ENCODE data around the gene ZNF232. TPM values are rescaled to one million over a fixed set of nuclear protein-coding genes. Genes with fewer than 3 reads are reported as not detected.
A peak's percentile ranks its signal among the peaks of the same experiment; 100 is the strongest.
"Not testable (repeated sequence)": the region's sequence is repeated elsewhere in the genome, so short reads cannot be mapped to it uniquely, and the experiment has no call there.

The ZNF232 gene
- total and polyA plus RNA-seq, 2 donors (not counting 1 experiment from before 2014, with no cell fraction given) = 9.9 to 17.4 TPM

GRCh38 chr17:5127910-5128309, 16.2 kb upstream of the ZNF232 start:
- peaks cover 0 to 5% of the 10 kb centered on the region in 2 donors for H3K4me1 ChIP-seq (ENCODE audit: control insufficient read depth in 2 of 2, insufficient read depth in 2 of 2, low read length in 2 of 2)
- peaks cover 0 to 11% (median 4%) of the 10 kb centered on the region in 4 experiments for H3K27me3 ChIP-seq (replicated peaks in 1 of 4; ENCODE audit: control extremely low read depth in 1 of 4, control insufficient read depth in 3 of 4, insufficient read depth in 4 of 4, low read length in 3 of 4)
- no peak overlapping the region for H3K27ac Mint-ChIP-seq
- H3K79me2 ChIP-seq (ENCODE audit: control insufficient read depth, insufficient read depth, low read length) = no peaks in the 10 kb centered on the region
- DNase-seq (no peak), ATAC-seq (ENCODE audit: low read depth) (no peak)
- no peak overlapping the region for H3K27ac ChIP-seq (ENCODE audit: low read length in 2 of 2)
- no peaks in the 10 kb centered on the region for H3K9me3 Mint-ChIP-seq (ENCODE audit: insufficient read depth)
- H3K4me1 Mint-ChIP-seq = peaks cover 4% of the 10 kb centered on the region
- ChIA-PET CTCF (interaction anchor here (0.6 kb wide), 1 partner anchor 49 kb away, joined by 3 read pairs; no protein-coding TSS in a partner anchor), POLR2A (no interaction called here)
- no peak overlapping the region for H3K4me2 ChIP-seq (replicated peaks; ENCODE audit: low read depth, low read length, poor library complexity, severe bottlenecking)
- TF ChIP-seq EZH2 (IDR thresholded peaks at IDR 0.05; ENCODE audit: borderline replicate concordance, insufficient read depth, low read depth, low read length, poor library complexity, severe bottlenecking) = no peak
- TF ChIP-seq CTCF (IDR thresholded peaks at IDR 0.05) = no peak
- no peak overlapping the region for H3K9ac ChIP-seq (ENCODE audit: low read length)
- no peaks in the 10 kb centered on the region for H4K20me1 ChIP-seq (ENCODE audit: control insufficient read depth, insufficient read depth, low read length, poor library complexity, severe bottlenecking)
- H3K4me3 Mint-ChIP-seq = no peak overlapping the region
- H3K36me3 ChIP-seq (replicated peaks in 1 of 2; ENCODE audit: control extremely low read depth in 1 of 2, control insufficient read depth in 1 of 2, extremely low read depth in 1 of 2, insufficient read depth in 2 of 2, low read length in 1 of 2) = no peaks in the 10 kb centered on the region
- WGBS (ENCODE audit: insufficient coverage) = 88% methylated on average over 3 of the region's 4 CpGs
- H3K9me3 ChIP-seq (ENCODE audit: control extremely low read depth in 1 of 3, control insufficient read depth in 2 of 3, insufficient read depth in 1 of 3, low read length in 2 of 3) = peaks cover 0 to 6% (median 0%) of the 10 kb centered on the region in 3 donors
- peaks cover 23% of the 10 kb centered on the region for H3K27me3 Mint-ChIP-seq
- intact Hi-C loops (cut with micrococcal nuclease) = no loop called here
- H3K4me3 ChIP-seq (ENCODE audit: control extremely low read depth in 1 of 5, extremely low read depth in 1 of 5, insufficient read depth in 1 of 5, low read depth in 2 of 5, low read length in 4 of 5) = no peak overlapping the region
- no peak overlapping the region for H2AFZ ChIP-seq (ENCODE audit: insufficient read depth, low read depth, low read length, poor library complexity, severe bottlenecking)

- DNase-seq (no peak), ATAC-seq (ENCODE audit: low read depth) (no peak)
- TF ChIP-seq EZH2 (IDR thresholded peaks at IDR 0.05; ENCODE audit: borderline replicate concordance, insufficient read depth, low read depth, low read length, poor library complexity, severe bottlenecking) (no peak), CTCF (IDR thresholded peaks at IDR 0.05) (no peak)
- H3K4me3 ChIP-seq (ENCODE audit: control extremely low read depth in 1 of 5, extremely low read depth in 1 of 5, insufficient read depth in 1 of 5, low read depth in 2 of 5, low read length in 4 of 5) = no peak overlapping the region
- H4K20me1 ChIP-seq (ENCODE audit: control insufficient read depth, insufficient read depth, low read length, poor library complexity, severe bottlenecking) = no peaks in the 10 kb centered on the region
- Mint-ChIP-seq H3K4me1 (peaks cover 8% of the 10 kb centered on the region), H3K4me3 (no peak overlapping the region), H3K9me3 (ENCODE audit: insufficient read depth) (no peaks in the 10 kb centered on the region), H3K27ac (peak overlapping the region; percentile 3), H3K27me3 (peaks cover 26% of the 10 kb centered on the region)
- intact Hi-C loops (cut with micrococcal nuclease) = no loop called here
- no peak overlapping the region for H3K27ac ChIP-seq (ENCODE audit: low read length in 2 of 2)
- H3K27me3 ChIP-seq (replicated peaks in 1 of 4; ENCODE audit: control extremely low read depth in 1 of 4, control insufficient read depth in 3 of 4, insufficient read depth in 4 of 4, low read length in 3 of 4) = peaks cover 0 to 16% (median 7%) of the 10 kb centered on the region in 4 experiments
- no peak overlapping the region for H3K4me2 ChIP-seq (replicated peaks; ENCODE audit: low read depth, low read length, poor library complexity, severe bottlenecking)
- ChIA-PET POLR2A (no interaction called here), CTCF (no interaction called here)
- peaks cover 7 to 10% of the 10 kb centered on the region in 2 donors for H3K4me1 ChIP-seq (ENCODE audit: control insufficient read depth in 2 of 2, insufficient read depth in 2 of 2, low read length in 2 of 2)
- 86% methylated on average over 8 of the region's 17 CpGs for WGBS (ENCODE audit: insufficient coverage)
- no peaks in the 10 kb centered on the region for H3K79me2 ChIP-seq (ENCODE audit: control insufficient read depth, insufficient read depth, low read length)
- H3K9ac ChIP-seq (ENCODE audit: low read length) = no peak overlapping the region
- H3K36me3 ChIP-seq (replicated peaks in 1 of 2; ENCODE audit: control extremely low read depth in 1 of 2, control insufficient read depth in 1 of 2, extremely low read depth in 1 of 2, insufficient read depth in 2 of 2, low read length in 1 of 2) = no peaks in the 10 kb centered on the region
- no peak overlapping the region for H2AFZ ChIP-seq (ENCODE audit: insufficient read depth, low read depth, low read length, poor library complexity, severe bottlenecking)
- H3K9me3 ChIP-seq (ENCODE audit: control extremely low read depth in 1 of 3, control insufficient read depth in 2 of 3, insufficient read depth in 1 of 3, low read length in 2 of 3) = peaks cover 0 to 9% (median 0%) of the 10 kb centered on the region in 3 donors
Measured at GRCh38 chr17:5126719-5127488, 15.2 kb upstream of the ZNF232 start.

- H3K9me3 Mint-ChIP-seq (ENCODE audit: insufficient read depth); H3K9ac ChIP-seq (ENCODE audit: low read length); H2AFZ ChIP-seq (ENCODE audit: insufficient read depth, low read depth, low read length, poor library complexity, severe bottlenecking); H3K4me1 ChIP-seq (ENCODE audit: control insufficient read depth in 2 of 2, insufficient read depth in 2 of 2, low read length in 2 of 2); H3K4me2 ChIP-seq (replicated peaks; ENCODE audit: low read depth, low read length, poor library complexity, severe bottlenecking); DNase-seq; H3K4me3 ChIP-seq (ENCODE audit: control extremely low read depth in 1 of 5, extremely low read depth in 1 of 5, insufficient read depth in 1 of 5, low read depth in 2 of 5, low read length in 4 of 5); POLR2A ChIA-PET; H4K20me1 ChIP-seq (ENCODE audit: control insufficient read depth, insufficient read depth, low read length, poor library complexity, severe bottlenecking); intact Hi-C loops (cut with micrococcal nuclease); H3K9me3 ChIP-seq (ENCODE audit: control extremely low read depth in 1 of 3, control insufficient read depth in 2 of 3, insufficient read depth in 1 of 3, low read length in 2 of 3); H3K79me2 ChIP-seq (ENCODE audit: control insufficient read depth, insufficient read depth, low read length); H3K27ac Mint-ChIP-seq; ATAC-seq (ENCODE audit: low read depth); H3K27ac ChIP-seq (ENCODE audit: low read length in 2 of 2); H3K4me3 Mint-ChIP-seq; H3K36me3 ChIP-seq (replicated peaks in 1 of 2; ENCODE audit: control extremely low read depth in 1 of 2, control insufficient read depth in 1 of 2, extremely low read depth in 1 of 2, insufficient read depth in 2 of 2, low read length in 1 of 2): not testable (repeated sequence)
- peaks cover 0 to 14% (median 6%) of the 10 kb centered on the region in 4 experiments for H3K27me3 ChIP-seq (replicated peaks in 1 of 4; ENCODE audit: control extremely low read depth in 1 of 4, control insufficient read depth in 3 of 4, insufficient read depth in 4 of 4, low read length in 3 of 4)
- CTCF ChIA-PET = interaction anchor here (1.0 kb wide), 1 partner anchor 108 kb away, joined by 3 read pairs; no protein-coding TSS in a partner anchor
- WGBS (ENCODE audit: insufficient coverage) = 100% methylated on average over 3 of the region's 7 CpGs
- Mint-ChIP-seq H3K27me3 (peaks cover 35% of the 10 kb centered on the region), H3K4me1 (peaks cover 11% of the 10 kb centered on the region)
Measured at GRCh38 chr17:5124896-5125295, 13.2 kb upstream of the ZNF232 start.

Measured in B cell (primary cell).